VCaP (cell line): ENCODE measurements around the gene SP9.
A peak's percentile ranks its signal among the peaks of the same experiment; 100 is the strongest.
"Not testable (repeated sequence)": the region's sequence is repeated elsewhere in the genome, so short reads cannot be mapped to it uniquely, and the experiment has no call there.

Source experiments
- H3K27ac ChIP-seq: fragments of 450-650 bp; 2 replicates; pipeline ENCODE4 v1.5.1; 2017
- CTCF ChIP-seq: fragments of 450-650 bp; conservative IDR thresholded peaks from 2 replicates; pipeline ENCODE4 v1.5.1; 2017; ENCODE audit warnings: mild to moderate bottlenecking, moderate library complexity

Gene SP9

GRCh38 chr2:174343343-174343622, 8.5 kb downstream of the SP9 start:
- TF ChIP-seq CTCF, result no peak
- H3K27ac ChIP-seq, result no peak overlapping the region

GRCh38 chr2:174343623-174344455, 9.1 kb downstream of the SP9 start:
- TF ChIP-seq CTCF, result no peak
- no peak overlapping the region for H3K27ac ChIP-seq

- TF ChIP-seq CTCF, result peak; percentile 66
- H3K27ac ChIP-seq, result no peak overlapping the region
Measured at GRCh38 chr2:174344716-174345461, 10.1 kb downstream of the SP9 start.

- TF ChIP-seq CTCF, result peak; percentile 75
- H3K27ac ChIP-seq, result no peak overlapping the region
Measured at GRCh38 chr2:174350018-174350417, 15.3 kb downstream of the SP9 start.

- TF ChIP-seq CTCF, result no peak
- H3K27ac ChIP-seq, result no peak overlapping the region
Measured at GRCh38 chr2:174350593-174351181, 15.9 kb downstream of the SP9 start.

- TF ChIP-seq CTCF, result no peak
Measured at GRCh38 chr2:174353004-174353403, 18.2 kb downstream of the SP9 start.

GRCh38 chr2:174356347-174356746, 21.6 kb downstream of the SP9 start:
- no peak overlapping the region for H3K27ac ChIP-seq
- no peak for TF ChIP-seq CTCF

More at GRCh38 chr2:174353004-174353403, 18.2 kb downstream of the SP9 start:
- no peak overlapping the region for H3K27ac ChIP-seq

GRCh38 chr2:174359663-174360062, 24.9 kb downstream of the SP9 start:
- not testable (repeated sequence) for H3K27ac ChIP-seq
